HG03354 (cell line): ENCODE data around the gene UBL7.

Experiments
- ATAC-seq: cut with Tn5 transposase; IDR thresholded peaks from one replicate; pipeline ENCODE4 v1.9.1; 2021; ENCODE audit warnings: mild to moderate bottlenecking; ENCODE audit not compliant: unreplicated experiment, poor library complexity, severe bottlenecking

Gene UBL7

DNA sequence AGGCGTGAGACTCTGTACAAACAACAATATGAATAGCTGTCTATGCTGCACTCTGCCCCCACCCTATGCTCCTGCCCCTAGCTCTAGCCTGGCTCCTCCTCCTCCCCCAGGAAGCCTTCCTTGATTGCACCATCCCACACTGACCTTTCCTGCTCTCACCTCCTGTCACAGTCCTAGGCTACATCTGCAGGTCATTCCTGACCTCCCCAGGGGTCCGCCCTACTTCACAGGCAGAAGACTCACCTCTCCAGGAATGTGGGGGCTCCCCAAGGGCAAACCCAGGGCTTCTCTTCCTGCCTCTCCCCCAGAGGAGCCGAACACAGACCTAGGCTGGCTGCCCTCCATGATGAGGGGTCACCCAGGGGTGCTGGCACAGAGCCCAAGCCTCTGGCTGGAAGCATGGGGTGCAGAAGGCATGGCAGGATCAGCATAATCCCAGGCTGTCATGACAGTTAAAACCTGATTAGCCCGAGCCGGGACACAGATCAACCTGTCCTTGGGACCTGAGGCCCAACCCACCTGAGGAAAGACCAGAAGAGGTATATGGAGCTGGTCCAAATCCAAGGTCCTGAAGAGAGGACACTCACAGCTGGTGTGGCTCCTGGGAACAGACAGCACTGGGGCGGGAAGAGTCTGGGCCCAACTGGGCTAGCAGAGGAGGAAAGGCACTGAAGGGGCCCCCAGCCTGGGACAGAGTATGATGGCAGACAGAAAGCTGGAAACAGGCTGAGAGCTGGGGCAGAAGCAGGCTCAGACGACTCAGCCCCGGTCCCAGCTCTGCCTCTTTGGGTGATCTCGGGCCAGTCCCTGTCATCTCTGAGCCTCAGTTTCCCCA lies 33.1 kb downstream of the UBL7 start:
- ATAC-seq, result no peak

DNA sequence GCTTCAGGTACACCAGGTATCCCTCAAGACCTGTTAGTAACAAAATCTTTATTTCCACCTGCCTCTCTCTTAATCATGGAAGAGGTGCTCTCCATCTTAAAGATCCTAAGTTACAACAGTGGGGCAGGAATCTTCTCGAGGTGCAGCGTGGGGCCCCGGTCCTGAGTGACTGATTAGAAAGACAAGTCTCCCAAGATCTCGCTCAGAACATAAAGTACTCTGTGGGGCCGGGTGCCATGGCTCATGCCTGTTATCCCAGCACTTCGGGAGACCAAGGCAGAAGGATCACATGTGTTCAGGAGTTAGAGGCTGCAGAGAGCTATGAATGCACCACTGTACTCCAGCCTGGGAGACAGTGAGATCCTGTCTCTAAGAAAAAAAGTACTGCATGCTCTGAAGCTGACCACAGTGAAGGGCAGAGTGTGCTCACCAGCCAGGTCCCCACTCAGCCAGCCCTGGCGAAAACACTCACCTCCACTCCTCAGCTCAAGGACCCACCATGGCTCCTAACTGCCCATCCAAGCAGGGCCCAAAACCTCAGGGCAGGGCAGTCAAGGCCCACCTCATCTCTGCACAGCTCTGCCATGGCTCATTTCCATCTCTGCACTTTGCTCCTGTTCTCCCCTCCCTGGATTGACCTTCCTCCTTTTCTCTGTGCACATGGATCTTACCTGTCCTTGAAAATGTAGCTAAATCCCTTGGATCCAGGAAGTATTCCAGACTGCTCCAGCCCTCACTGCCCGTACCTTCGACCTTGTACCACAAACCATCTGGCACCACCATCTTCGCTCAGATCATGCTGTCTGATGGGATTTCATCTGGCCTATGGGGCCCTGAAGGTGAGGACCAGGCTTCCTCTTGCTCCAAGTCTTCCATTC lies 34.3 kb downstream of the UBL7 start:
- ATAC-seq, result no peak

DNA sequence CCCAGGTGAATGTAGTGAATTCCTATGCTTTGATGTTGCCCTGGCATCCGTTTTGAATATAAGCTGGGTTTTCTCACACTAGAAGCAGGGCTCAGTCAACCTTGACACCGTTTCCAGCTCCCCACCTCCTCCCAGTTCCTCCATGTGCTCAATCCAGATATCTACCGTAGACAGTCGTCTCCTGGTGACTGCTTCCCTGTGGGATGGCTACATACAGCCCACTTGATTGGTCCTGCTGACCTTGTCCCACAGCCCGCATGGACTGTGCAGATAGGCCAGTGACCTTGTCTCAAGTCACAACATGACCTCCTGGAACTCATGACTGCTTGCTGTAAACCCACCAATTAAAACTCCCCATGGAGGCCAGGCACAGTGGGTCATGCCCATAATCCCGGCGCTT lies 35.3 kb downstream of the UBL7 start:
- ATAC-seq, result no peak

DNA sequence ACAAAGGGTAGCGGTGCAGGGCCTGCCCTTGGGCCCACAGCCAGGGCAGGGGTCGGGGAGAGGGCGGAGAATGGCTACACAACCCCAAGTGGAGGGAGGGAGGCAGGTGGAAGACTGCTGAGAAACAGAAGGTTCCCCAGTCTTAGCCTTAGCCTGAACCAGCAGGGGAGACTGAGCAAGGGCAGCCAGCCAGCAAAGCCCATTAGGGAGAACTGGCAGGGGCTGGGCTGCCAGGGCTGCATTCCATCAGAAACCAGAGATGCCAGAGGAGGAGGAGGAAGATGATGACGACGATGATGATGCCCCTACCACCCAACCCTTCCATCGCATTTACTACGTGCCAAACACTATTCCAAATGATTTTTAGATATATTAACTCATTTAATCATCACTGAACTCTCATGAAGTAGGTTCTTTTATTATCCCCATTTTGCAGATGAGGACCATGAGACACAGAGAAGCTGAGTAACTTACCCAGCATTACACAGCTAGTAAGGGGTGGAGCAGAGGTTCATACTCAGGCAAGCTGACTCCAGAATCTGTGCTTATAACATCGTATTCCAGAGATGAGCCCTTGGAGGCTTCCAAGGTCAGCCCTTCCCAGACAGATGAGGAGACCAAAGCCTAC lies 35.9 kb downstream of the UBL7 start:
- ATAC-seq, result no peak

DNA sequence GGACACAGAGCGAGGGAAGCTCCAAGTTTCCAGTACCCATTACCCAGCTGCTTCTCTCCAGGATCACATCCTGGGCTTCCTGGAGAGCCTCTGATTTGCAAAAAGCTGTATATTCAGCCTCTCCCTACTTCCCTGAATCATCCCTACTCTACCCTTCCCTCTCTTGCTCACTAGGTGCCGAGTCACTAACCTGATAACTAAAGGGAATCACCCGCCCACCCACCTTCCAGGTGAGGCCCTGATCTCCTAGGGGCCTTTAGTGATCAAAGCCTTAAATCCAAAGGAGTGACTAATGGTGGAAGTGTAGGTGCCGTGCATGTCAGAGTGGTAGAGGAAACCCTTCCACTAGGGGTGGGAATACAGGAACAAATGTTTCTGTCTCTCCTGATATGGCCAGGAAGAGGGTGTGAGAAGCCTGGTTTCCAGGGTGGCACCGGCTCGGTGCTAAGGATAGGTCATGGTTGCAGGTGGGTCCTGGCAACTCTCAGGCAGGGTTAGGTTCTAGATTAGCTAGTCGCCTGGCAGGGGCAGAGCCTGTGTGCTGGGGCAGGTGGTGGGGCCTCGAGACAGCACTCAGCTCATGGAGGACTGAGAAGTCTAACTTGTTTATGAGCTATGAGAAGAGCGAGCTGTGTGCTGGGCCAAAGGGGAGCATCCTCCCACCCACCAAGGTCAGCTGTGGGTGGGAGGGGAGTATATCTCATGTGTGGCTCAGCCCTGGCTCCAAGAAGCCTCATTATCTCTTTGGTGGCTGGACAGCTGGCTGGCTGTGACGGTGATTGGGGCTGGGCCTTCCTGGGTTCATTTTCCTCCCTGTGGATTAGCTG lies 37.3 kb downstream of the UBL7 start:
- ATAC-seq, result no peak

DNA sequence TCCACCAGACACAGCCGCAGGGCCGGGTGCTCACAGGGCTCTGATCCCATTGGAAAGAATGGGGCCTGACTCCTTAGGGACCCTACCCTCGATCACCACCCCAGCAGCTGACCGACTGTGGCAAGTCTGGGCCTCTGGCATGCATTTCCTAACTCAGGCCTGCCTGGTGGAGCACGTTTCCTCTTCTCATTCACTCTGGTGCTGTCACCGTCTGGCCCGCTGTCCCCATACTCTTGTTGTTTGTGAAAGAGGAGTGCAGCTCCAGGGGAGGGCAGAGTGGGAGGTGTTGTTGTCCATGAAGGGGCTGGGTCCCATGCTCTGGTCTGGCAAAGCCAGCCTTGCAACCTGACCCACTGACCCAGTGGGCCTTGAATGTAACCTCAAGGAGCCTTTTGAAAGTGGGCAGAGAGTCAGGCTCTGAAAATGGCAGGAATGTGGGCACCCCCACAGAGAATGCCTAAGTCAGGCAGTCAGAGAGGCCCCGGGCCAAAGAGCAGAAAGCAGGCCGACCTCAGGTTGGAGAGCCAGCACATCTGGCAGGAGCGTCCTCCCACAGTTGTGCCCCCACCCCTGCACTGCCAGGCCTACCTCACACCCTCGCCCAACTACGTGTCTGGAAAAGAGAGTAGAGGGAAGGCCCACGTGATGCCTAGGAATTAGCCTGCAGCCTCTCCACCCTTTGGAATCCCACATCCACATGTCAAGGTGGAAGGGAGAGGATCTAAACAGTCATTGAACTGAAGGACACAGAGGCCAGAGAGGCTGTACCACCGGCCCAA lies 38.1 kb downstream of the UBL7 start:
- no peak for ATAC-seq

DNA sequence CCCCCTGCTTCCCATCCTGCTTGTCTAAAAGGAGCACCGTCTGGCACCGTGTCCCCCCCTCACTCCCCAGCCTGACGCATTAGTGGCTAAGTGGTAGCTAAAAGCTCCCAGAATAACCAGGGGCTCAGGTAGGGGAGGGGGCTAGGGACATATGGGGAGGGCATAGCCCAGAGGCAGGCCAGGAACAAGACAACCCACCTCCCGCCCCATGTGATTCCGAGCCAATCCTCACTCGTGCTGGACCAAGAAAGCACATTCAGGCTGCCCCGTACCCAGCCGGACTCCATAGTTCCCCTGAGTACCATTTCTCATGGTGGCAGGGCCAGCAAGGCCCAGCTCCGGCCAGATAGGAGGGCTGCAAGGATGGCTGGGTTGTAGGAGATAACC lies 38.7 kb downstream of the UBL7 start:
- no peak for ATAC-seq

DNA sequence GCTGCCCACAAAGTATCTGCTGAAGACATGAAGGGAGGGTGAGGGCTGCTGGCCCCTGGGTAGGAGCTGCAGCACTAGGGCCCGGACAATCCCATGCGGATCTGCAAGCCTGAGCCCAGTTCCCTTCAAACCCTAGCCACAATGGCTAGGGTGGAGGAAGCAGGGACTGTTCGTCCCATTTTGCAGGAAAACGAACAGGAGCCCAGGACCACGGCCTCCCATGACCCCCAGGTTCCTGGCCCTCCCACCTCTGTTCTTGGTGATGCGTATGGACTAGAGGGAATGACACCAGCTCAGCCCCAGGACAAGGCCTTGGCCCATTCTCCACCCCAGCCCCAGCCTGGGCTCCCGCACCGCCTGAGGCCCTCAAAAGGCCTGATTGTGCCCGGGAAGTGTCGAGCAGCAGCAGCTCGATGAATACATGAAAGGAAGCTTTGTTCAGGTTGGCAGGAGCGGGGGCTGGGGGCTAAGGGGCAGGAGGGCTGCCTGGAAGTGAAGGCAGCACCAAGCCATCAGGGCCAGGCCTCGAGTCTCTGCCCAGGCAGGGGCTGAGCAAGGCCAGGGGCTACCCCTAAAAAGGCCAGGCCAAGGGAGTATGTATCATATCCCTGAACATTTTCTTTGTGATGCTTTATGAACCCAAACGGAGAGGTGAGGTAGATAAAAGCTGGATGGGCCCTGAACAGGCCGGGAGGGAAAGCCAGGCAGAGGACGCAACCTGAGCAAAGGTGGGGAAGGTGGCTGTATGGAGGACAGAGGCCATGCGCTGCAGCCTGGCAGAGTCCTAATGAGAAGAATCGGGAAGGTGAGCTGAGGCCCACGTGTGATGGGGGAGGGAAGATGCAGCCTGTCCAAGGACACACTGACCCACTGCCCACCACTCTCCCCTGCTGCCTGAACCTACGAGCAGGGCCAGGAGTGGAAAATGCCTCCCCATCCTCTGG lies 39.4 kb downstream of the UBL7 start:
- ATAC-seq, result no peak

DNA sequence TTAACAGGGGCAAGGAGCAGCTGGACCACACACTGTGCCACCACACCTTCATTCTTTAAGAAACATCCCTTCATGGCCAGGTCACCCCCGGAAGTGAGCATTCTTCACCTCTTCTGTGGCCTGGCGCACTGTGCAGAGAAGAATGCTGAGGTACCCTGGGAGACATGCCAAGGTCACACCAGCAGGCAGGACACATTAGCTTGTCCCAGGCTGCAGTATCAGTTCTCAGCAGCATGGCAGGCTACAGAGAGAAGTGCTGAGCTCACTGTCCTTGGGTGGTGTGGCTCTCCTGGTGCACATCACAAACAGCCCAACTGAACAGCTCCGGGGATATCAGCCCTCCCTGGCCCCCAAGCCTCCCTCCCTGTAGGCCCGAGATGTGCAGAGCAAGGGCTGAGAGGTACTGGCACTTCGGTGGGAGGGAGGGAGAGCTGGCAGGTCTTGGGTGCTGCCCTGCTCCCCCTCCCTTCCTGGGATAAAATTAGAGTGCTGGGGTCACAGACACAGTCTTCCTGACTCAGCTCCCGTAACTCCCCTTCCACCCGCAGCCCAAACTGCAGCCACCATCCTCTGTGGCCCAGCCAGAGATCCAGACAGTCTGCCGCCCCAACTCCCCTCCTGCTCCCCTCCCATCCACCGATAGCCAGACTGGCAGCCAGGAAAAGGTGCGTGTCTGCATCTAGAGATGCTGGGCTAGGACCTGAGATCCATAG lies 40.6 kb downstream of the UBL7 start:
- ATAC-seq, result no peak

DNA sequence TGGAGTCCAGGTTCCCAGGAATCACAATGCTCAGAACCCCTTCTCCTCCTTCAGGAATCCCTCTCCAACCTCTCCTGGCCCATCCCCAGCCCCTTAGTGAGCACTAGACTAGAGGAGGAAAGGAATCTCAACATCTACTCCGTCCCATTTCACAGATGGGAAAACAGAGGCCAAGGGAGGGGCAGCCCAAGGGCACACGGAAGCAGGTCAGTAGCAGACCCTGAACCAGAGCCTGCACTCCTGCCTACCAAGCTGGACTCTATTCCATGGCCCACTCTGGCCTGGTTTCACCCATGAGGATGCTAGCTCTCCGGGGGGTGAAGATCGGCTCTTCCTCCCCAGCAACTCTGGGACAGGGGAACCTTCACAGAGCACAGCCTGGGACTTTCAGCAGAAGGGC lies 41.5 kb downstream of the UBL7 start:
- no peak for ATAC-seq

DNA sequence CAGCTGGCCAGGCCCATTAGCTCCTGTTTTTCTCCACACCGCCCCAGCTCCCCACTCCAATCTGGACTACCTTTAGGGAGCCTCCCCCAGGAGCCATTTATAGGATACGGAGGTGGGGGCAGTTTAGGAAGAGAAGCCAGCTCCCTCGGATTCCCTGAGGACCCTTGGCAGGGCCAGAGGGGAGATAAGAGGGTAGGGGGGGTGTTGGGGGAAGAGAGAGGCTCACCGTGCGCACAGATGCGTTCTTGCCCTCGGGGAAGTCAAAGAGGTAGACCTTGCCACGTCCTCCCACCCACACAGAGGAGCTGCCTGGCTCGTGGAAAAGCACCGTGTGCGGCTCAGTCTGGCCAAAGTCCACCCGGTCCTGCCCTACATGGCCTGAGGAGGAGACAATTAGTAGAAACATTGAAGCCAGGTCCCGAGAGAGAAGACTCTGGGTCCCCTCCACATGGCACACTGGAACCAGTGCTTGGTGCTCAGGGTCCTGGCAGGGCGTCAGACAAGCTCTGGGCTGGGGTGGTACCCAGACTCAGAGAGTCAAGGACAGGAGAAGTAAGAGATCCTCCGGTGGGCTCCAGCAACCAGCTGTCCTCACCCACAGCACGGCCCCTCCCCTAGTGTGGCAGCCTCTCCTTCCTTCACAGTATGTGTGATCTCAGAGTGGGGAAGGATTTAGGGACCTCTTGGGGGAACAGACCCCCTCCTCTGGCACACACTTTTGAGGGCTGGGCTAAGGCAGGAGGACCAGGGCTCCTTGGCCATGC lies 42.2 kb downstream of the UBL7 start:
- ATAC-seq, result no peak

DNA sequence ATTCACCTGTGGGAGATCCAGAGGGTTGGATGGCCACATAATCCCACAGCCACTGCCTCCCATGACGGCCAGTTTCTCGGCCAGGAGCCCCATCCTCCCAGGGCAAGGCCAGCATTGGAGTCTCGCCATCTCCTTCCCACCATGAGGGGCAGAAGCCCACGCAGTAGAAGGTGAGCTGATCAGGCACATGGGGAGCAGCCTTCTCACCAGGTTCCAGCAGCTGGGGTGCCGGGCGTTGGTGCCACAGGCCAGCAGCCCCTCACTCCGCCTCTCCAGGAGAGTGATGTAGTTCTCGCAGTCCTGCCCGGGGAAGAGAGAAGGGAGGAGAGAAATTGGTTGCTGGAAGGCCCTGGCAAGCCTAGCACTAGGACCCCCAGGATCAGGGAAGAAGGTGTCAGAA lies 43.3 kb downstream of the UBL7 start:
- no peak for ATAC-seq

DNA sequence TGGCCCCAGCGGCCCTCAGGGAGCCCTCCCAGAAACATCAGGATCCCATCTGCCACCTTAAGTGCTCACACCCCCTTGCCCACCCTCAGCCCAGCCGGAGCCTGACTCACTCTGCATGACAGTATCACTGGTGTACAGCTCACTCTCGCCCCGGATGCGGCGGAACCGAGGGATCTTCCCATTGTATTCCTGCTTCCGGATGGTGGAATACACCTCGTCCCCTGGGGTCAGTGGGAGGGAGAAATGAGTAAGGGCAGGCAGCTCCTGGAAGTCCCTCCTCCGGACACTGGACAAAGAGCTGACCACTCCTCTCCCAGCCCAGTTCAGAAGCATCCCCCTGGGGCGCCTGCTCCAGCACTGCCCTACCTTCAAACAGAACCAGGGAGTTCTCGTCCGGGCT lies 43.7 kb downstream of the UBL7 start:
- no peak for ATAC-seq

DNA sequence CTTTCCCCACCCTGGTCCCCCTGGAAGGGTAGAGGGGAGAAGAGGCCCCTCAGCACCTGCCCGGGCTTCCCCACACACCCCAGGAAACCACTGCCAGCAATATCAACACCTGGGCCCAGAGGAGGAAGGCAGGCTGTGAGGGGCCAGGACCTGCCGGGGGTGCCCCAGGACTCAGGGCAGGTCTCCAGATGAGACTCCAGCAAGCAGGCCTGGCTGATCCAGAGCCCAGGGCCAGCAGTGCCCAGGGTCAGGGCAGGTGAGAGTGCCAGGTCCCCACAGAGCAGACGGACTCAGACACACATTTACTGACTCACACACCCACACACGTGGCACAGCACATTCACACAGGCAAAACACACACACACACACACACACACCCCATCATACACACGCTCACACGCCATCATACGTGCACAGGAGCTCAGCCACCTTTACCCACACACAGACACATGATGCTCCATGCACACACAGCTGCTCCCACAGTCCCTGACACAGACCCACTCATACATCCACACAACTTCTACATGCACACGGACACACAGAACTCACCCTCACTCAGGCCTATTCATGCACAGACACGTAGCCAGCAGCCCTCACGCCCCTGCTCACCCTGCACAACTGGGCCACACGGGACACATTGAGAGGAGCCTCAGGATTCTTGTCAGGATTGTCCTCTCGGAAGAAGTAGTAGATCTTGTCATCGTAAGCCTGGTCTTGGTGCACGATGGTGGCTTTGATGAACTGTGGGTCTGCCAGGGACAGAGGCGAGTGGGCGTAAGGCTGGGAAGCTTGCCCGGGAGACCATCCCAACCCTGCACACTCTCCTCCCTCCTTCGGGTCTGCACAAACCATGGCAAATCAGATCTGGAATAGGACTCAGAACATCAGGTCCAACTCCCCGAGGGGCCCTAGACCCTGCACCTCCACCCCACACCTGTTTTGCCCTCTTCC lies 44.7 kb downstream of the UBL7 start:
- no peak for ATAC-seq

DNA sequence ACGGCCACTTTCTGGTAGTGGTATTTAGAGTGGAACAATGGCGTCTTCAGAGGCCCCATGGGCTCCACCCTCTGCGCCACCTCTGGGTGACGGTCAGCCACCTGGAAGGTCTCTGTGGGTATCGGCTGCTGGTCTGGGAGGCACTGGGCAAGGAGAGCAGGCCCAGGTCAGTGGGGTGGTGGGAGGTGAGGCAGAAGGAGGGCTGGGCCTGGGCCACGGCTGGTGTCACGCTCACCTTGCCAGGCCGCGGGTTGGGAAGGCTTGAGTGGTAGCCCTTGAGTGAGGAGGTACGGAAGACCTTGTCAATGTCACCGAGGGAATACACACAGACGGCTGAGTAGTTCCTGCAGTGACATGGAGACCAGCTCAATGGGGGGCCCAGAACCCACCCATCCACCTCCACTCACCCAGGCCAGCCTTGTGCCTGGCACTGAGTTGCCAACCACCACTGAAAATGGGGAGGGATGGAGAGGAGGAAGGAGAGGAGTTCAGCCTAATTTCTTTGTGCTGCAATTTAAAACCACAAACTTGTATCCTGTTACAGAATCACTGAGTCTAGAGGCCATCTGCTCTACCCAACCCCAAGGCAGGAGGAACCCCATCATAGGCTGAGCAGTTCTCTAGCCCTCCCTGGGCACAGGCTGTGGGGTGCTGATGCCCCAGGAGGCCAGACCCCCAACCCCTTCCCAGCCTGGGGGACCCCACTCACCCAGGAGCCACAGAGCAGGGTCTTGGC lies 46.2 kb downstream of the UBL7 start:
- no peak for ATAC-seq
